Lower leg skin (tissue), 3 donors: ENCODE data around the gene STAT3.

Experiments
- POLR2A ChIP-seq, 2 donors: fragments of 450-650 bp; IDR thresholded peaks; one replicate each; pipeline ENCODE4 v1.6.1; 2016 to 2017; ENCODE audit warnings: antibody characterized with exemption in 2 of 2, mild to moderate bottlenecking in 1 of 2, moderate library complexity in 1 of 2
- TF ChIP-seq, protein P1 (sequence below), 3 donors: fragments of 450-650 bp; IDR thresholded peaks; one replicate each; pipeline ENCODE4 v1.5.1; 2016; ENCODE audit warnings: antibody characterized with exemption in 3 of 3, mild to moderate bottlenecking in 3 of 3, moderate library complexity in 2 of 3

DNA sequence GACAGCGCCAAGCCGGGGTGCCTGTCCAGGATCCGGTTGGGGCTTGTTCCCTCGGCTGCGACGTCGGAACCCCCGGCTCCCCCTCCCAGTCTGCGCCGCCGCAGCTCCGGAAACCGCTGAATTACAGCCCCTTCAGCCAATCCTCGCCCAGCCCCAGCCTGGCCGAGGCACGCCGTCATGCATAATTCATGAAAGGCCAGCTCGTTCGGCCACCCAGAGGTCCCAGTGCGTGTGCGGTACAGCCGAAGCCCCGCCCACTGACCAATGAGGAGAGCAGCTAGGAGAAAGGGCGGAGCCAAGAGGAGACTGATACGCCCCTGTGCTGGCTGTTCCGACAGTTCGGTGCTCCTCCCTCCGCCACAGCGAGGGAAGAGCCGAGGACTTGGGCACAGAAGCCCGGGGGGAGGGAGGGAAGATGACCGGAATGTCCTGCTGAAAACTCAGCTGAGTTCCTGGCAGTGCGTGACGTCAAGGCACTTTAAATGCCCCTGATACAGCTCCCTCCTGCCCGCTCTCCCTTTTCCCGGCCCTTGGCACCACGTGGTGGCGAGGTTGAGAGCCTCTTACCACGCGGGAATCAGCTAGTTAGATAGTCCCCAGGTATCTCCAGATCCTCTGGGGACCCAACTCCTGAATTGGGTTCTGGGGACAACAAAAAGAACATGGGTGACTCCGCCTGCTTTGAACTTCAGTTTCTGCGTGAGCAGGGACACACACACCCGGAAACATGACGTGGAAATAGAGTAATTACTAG lies at the start of gene STAT3:
- TF ChIP-seq, protein P1, sequence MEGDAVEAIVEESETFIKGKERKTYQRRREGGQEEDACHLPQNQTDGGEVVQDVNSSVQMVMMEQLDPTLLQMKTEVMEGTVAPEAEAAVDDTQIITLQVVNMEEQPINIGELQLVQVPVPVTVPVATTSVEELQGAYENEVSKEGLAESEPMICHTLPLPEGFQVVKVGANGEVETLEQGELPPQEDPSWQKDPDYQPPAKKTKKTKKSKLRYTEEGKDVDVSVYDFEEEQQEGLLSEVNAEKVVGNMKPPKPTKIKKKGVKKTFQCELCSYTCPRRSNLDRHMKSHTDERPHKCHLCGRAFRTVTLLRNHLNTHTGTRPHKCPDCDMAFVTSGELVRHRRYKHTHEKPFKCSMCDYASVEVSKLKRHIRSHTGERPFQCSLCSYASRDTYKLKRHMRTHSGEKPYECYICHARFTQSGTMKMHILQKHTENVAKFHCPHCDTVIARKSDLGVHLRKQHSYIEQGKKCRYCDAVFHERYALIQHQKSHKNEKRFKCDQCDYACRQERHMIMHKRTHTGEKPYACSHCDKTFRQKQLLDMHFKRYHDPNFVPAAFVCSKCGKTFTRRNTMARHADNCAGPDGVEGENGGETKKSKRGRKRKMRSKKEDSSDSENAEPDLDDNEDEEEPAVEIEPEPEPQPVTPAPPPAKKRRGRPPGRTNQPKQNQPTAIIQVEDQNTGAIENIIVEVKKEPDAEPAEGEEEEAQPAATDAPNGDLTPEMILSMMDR (IDR thresholded peaks at IDR 0.05), result no peak
- peak in 1 of 2 donors; percentile 75 for TF ChIP-seq POLR2A (IDR thresholded peaks at IDR 0.05)
